Astrocyte (in vitro differentiated cells and primary cell): ENCODE results near the gene TEX54. TPM values are rescaled to one million over a fixed set of nuclear protein-coding genes. Genes with fewer than 3 reads are reported as not detected.
"Not testable (repeated sequence)": the region's sequence is repeated elsewhere in the genome, so short reads cannot be mapped to it uniquely, and the experiment has no call there.

Source experiments
- DNase-seq: peaks from one replicate; pipeline ENCODE4 v3.0.0-alpha.2; 2010; ENCODE audit warnings: low read depth
- FAIRE-seq: peaks from 2 replicates; lab custom pipeline; 2011; peaks lifted over from hg19 to GRCh38; lab: Jason Lieb, UNC
- H2AFZ ChIP-seq: 2 replicates; pipeline ENCODE4 v1.6.0; 2012; ENCODE audit warnings: low read depth, low read length, inconsistent platforms
- H3K27ac ChIP-seq: 2 replicates; pipeline ENCODE4 v1.5.1; 2011; ENCODE audit warnings: low read depth, low read length, inconsistent platforms
- H3K27me3 ChIP-seq: 2 replicates; pipeline ENCODE4 v1.6.0; 2011; ENCODE audit warnings: low read length, inconsistent platforms; ENCODE audit not compliant: insufficient read depth
- H3K36me3 ChIP-seq: 2 replicates; pipeline ENCODE4 v1.5.1; 2011; ENCODE audit warnings: low read length, inconsistent platforms; ENCODE audit not compliant: insufficient read depth
- H3K4me1 ChIP-seq: 2 replicates; pipeline ENCODE4 v1.5.1; 2011; ENCODE audit warnings: low read length, inconsistent platforms; ENCODE audit not compliant: insufficient read depth
- H3K4me2 ChIP-seq: 2 replicates; pipeline ENCODE4 v1.6.0; 2012; ENCODE audit warnings: low read length, inconsistent platforms
- H3K4me3 ChIP-seq: 2 replicates; pipeline ENCODE4 v1.5.1; 2011; ENCODE audit warnings: low read depth, mild to moderate bottlenecking, low read length, inconsistent platforms; ENCODE audit not compliant: insufficient read depth
- H3K79me2 ChIP-seq: 2 replicates; pipeline ENCODE4 v1.6.0; 2012; ENCODE audit warnings: mild to moderate bottlenecking, low read length, inconsistent platforms; ENCODE audit not compliant: insufficient read depth
- H3K9ac ChIP-seq: 2 replicates; pipeline ENCODE4 v1.6.0; 2012; ENCODE audit warnings: mild to moderate bottlenecking, low read length, inconsistent platforms
- H3K9me3 ChIP-seq: 2 replicates; pipeline ENCODE4 v1.5.1; 2012; ENCODE audit warnings: low read depth, mild to moderate bottlenecking, low read length, inconsistent platforms; ENCODE audit not compliant: insufficient read depth
- H4K20me1 ChIP-seq: 2 replicates; pipeline ENCODE4 v1.6.0; 2012; ENCODE audit warnings: low read length, inconsistent platforms; ENCODE audit not compliant: insufficient read depth
- H3K27ac Mint-ChIP-seq: one replicate; pipeline ENCODE4 v1.8.0; 2021; ENCODE audit warnings: mild to moderate bottlenecking, mixed read lengths; ENCODE audit not compliant: unreplicated experiment
- H3K27me3 Mint-ChIP-seq: one replicate; pipeline ENCODE4 v1.8.0; 2021; ENCODE audit warnings: low read depth, mixed read lengths; ENCODE audit not compliant: unreplicated experiment
- H3K36me3 Mint-ChIP-seq: one replicate; pipeline ENCODE4 v1.8.0; 2021; ENCODE audit warnings: low read depth, mixed read lengths; ENCODE audit not compliant: unreplicated experiment
- H3K4me1 Mint-ChIP-seq: one replicate; pipeline ENCODE4 v1.8.0; 2021; ENCODE audit warnings: low read depth, mixed read lengths; ENCODE audit not compliant: unreplicated experiment
- H3K4me3 Mint-ChIP-seq: one replicate; pipeline ENCODE4 v1.8.0; 2021; ENCODE audit warnings: mild to moderate bottlenecking, moderate library complexity, mixed read lengths; ENCODE audit not compliant: unreplicated experiment
- H3K9me3 Mint-ChIP-seq: one replicate; pipeline ENCODE4 v1.8.0; 2021; ENCODE audit warnings: mild to moderate bottlenecking, mixed read lengths; ENCODE audit not compliant: unreplicated experiment
- CTCF ChIP-seq: IDR thresholded peaks from 2 replicates; pipeline ENCODE4 v1.5.1; 2011; ENCODE audit warnings: low read depth, mild to moderate bottlenecking, inconsistent platforms, low read length, moderate library complexity; ENCODE audit not compliant: insufficient read depth
- EZH2 ChIP-seq: IDR thresholded peaks from 2 replicates; pipeline ENCODE4 v1.6.1; 2012; ENCODE audit warnings: mild to moderate bottlenecking, low read length, inconsistent platforms; ENCODE audit not compliant: insufficient read depth
- total RNA-seq: library from RNA; stranded (reverse); gene quantifications from 2 replicates; pipeline ENCODE4 v1.2.1, GENCODE V29; 2021

TEX54 gene
- total RNA-seq, 1 donor from 2014 or later, result not detected

DNA sequence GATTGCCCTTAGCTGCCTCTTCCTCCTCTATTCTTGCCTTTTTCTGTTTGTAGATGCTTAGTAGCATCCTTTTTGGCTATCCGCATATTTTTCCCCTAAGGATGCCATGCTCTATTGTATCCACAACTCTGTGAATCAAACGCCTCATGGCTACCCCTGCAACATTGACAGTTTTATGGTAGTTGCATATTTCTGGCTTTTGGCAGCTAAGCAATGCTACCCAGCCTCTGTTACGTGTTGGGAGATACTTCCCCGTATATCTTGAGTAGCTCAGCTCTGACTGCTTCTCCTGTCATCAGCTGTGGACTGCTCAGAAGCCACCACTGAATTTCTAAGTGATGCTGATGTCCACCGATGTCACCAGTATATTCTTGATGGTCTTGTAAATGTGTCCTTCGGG, 33.0 kb upstream of the TEX54 start:
- no peak for TF ChIP-seq CTCF
- TF ChIP-seq EZH2, result no peak
- Histone ChIP-seq H3K36me3 (no peaks in the 10 kb centered on the region), H3K27me3 (no peaks in the 10 kb centered on the region), H2AFZ (no peak overlapping the region), H4K20me1 (peaks cover 9% of the 10 kb centered on the region), H3K4me1 (no peaks in the 10 kb centered on the region), H3K27ac (no peak overlapping the region), H3K79me2 (peaks cover 11% of the 10 kb centered on the region), H3K9me3 (no peaks in the 10 kb centered on the region), H3K4me2 (no peak overlapping the region), H3K9ac (no peak overlapping the region), H3K4me3 (no peak overlapping the region)
- DNase-seq, result no peak
- no peaks in the 10 kb centered on the region for H3K9me3 Mint-ChIP-seq
- H3K36me3 Mint-ChIP-seq, result peaks cover 2% of the 10 kb centered on the region
- no peak for FAIRE-seq
- peaks cover 7% of the 10 kb centered on the region for H3K4me1 Mint-ChIP-seq
- H3K27me3 Mint-ChIP-seq, result no peaks in the 10 kb centered on the region
- H3K4me3 Mint-ChIP-seq, result no peak overlapping the region
- no peak overlapping the region for H3K27ac Mint-ChIP-seq

DNA sequence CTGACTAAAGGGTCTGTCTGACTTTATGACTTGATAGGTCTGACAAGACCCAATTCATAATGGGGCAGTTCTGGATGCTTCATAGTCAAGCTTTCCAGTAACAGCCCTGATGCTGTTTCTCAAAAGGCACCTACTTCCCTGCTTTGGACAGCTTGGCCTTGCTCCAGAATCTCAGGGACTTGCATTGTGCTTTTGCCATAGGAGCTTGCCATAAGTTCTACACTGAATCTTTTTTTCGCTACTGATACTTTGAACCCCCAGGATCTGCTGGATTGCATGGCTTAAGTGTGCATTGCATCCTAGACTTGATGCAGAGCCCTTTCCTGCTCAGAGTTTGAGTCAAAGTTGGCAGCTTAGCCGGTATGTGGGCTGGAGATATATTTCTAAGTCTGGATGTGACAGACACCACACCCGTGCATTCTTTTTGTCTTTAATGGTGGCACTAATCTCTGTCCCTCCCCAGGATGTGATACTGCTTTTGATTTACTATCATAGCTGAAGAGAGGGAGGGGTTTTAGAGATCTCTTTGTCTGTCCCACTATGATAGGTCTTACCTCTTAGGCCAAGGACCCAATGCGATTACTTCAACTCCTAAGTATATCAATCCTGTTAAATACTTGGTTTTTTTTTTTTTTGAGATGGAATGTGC, 31.2 kb upstream of the TEX54 start:
- H3K27ac Mint-ChIP-seq, result no peak overlapping the region
- Histone ChIP-seq H3K4me3 (no peak overlapping the region), H3K36me3 (no peaks in the 10 kb centered on the region), H3K79me2 (peaks cover 11% of the 10 kb centered on the region), H3K27ac (no peak overlapping the region), H3K4me1 (no peaks in the 10 kb centered on the region), H3K9ac (no peak overlapping the region), H4K20me1 (peaks cover 9% of the 10 kb centered on the region), H2AFZ (no peak overlapping the region), H3K9me3 (no peaks in the 10 kb centered on the region), H3K4me2 (no peak overlapping the region), H3K27me3 (no peaks in the 10 kb centered on the region)
- FAIRE-seq, result no peak
- no peak overlapping the region for H3K4me3 Mint-ChIP-seq
- H3K9me3 Mint-ChIP-seq, result no peaks in the 10 kb centered on the region
- H3K4me1 Mint-ChIP-seq, result peaks cover 8% of the 10 kb centered on the region
- TF ChIP-seq CTCF (no peak), EZH2 (no peak)
- no peaks in the 10 kb centered on the region for H3K27me3 Mint-ChIP-seq
- DNase-seq, result no peak
- H3K36me3 Mint-ChIP-seq, result peaks cover 2% of the 10 kb centered on the region

DNA sequence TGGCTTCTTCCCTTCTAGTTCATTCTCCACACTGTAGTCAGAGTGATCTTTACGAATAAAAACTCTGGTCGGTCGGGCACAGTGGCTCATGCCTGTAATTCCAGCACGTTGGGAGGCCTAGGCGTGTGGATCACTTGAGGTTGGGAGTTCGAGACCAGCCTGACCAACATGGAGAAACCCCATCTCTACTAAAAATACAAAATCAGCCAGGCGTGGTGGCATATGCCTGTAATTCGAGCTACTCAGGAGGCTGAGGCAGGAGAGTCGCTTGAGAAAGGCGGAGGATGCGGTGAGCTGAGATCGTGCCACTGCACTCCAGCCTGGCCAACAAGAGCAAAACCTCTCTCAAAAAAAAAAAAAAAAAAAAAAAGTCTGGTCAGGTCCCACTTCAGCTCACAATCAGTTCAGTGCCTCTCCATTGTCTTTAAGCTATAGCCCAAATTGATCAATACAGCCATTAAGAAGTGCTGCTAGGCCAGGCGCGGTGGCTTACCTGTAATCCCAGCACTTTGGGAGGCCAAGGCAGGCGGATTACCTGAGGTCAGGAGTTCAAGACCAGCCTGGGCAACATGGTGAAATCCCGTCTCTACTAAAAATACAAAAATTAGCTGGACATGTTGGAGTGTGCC, 29.0 kb upstream of the TEX54 start:
- H3K27ac Mint-ChIP-seq, H3K36me3 Mint-ChIP-seq, H3K4me3 ChIP-seq, H3K27me3 Mint-ChIP-seq, H3K27me3 ChIP-seq, DNase-seq, H3K9me3 Mint-ChIP-seq, H3K27ac ChIP-seq, H3K36me3 ChIP-seq, H3K4me2 ChIP-seq, H3K9ac ChIP-seq, H4K20me1 ChIP-seq, FAIRE-seq, H3K4me3 Mint-ChIP-seq, H3K4me1 ChIP-seq, H2AFZ ChIP-seq, H3K9me3 ChIP-seq: not testable (repeated sequence)
- H3K4me1 Mint-ChIP-seq, result peaks cover 19% of the 10 kb centered on the region
- peaks cover 21% of the 10 kb centered on the region for H3K79me2 ChIP-seq
